Transverse colon (tissue), 4 donors: ENCODE results near the gene MYH9. TPM values are rescaled to one million over a fixed set of nuclear protein-coding genes. Genes with fewer than 3 reads are reported as not detected.

ENCODE experiments used
- DNase-seq: peaks from one replicate; pipeline ENCODE4 v3.0.0-alpha.2; 2019
- H3K27ac ChIP-seq, 4 donors: fragments of 200-600 bp; sonication (generic); 2 replicates each; pipeline ENCODE4 v1.5.1; 2016 to 2018; ENCODE audit warnings: inconsistent platforms in 4 of 4
- H3K27me3 ChIP-seq: fragments of 200-600 bp; sonication (generic); 2 replicates; pipeline ENCODE4 v1.5.1; 2017; ENCODE audit warnings: inconsistent platforms
- H3K36me3 ChIP-seq, 4 donors: fragments of 200-600 bp; sonication (generic); 2 replicates each; pipeline ENCODE4 v1.5.1; 2017 to 2019; ENCODE audit warnings: inconsistent platforms in 4 of 4
- H3K4me1 ChIP-seq, 4 donors: fragments of 200-600 bp; sonication (generic); 2 replicates each; pipeline ENCODE4 v1.5.1; 2017 to 2020; ENCODE audit warnings: inconsistent platforms in 4 of 4
- H3K4me3 ChIP-seq, 4 donors: fragments of 200-600 bp; sonication (generic); 1 replicate in 1 of 4; 2 replicates in 3 of 4; pipeline versions ENCODE4 v1.5.1 to v1.6.1; 2017 to 2019; ENCODE audit warnings: inconsistent platforms in 4 of 4
- H3K9me3 ChIP-seq, 2 donors: fragments of 200-600 bp; sonication (generic); 2 replicates each; pipeline ENCODE4 v1.5.1; 2017 to 2019; ENCODE audit warnings: inconsistent platforms in 2 of 2
- CTCF ChIP-seq, 5 experiments: fragments of 200-600 bp in 3 of 5; fragments of 450-650 bp in 2 of 5; sonication (generic) in 3 of 5; IDR thresholded peaks; 1 replicate in 2 of 5; 2 replicates in 3 of 5; pipeline ENCODE4 v1.5.1; 2016 to 2017; ENCODE audit warnings: antibody characterized with exemption in 5 of 5, inconsistent platforms in 3 of 5, mild to moderate bottlenecking in 2 of 5, moderate library complexity in 1 of 5
- EP300 ChIP-seq: sonication (generic); formaldehyde crosslinking; IDR thresholded peaks from one replicate; pipeline ENCODE4 v1.6.1; 2017; ENCODE audit warnings: antibody characterized with exemption, low read depth
- POLR2A ChIP-seq: fragments of 450-650 bp; IDR thresholded peaks from one replicate; pipeline ENCODE4 v1.6.1; 2016; ENCODE audit warnings: antibody characterized with exemption, mild to moderate bottlenecking, moderate library complexity
- POLR2AphosphoS5 ChIP-seq, 3 donors: sonication (generic); formaldehyde crosslinking; IDR thresholded peaks; one replicate each; pipeline ENCODE4 v1.6.1; 2016; ENCODE audit warnings: antibody characterized with exemption in 3 of 3
- WGBS, 2 donors: methylation state at CpG; one replicate each; pipeline ENCODE4 v1.1.5; 2018; ENCODE audit warnings: low coverage in 1 of 2; 5-methylcytosine and 5-hydroxymethylcytosine counted together
- in situ Hi-C, 4 donors: fragments of 200-750 bp; cut with MboI; loops; one replicate each; pipeline versions ENCODE4 v1.15.0 to v1.15.1; 2017; ENCODE audit warnings: low sequenced_read_pairs in 3 of 4, low pct_ligation_motif_present in 1 of 4, low pct_unique_long_range_greater_than_20kb in 1 of 4
- intact Hi-C: fragments of 100-400 bp; cut with DNase I; formaldehyde crosslinking; loops from one replicate; pipeline ENCODE4 v1.15.1; 2023; ENCODE audit warnings: low total_unique reads
- total RNA-seq, 4 donors: library from RNA; depleted of rRNA; stranded (reverse); fragments of >200 nt; gene quantifications; one replicate each; pipeline ENCODE4 v1.1.0, GENCODE V29; 2016

The MYH9 gene
- total RNA-seq, 4 donors from 2014 or later: 385 to 511 (median 460) TPM

- DNase-seq: peak; percentile 43
- 53% methylated on average over 12 of the region's 12 CpGs; no CpG with 5 or more reads in 1 of the 2 donors for WGBS, 2 donors
- intact Hi-C loops: no loop called here
Measured at GRCh38 chr22:36237462-36238372, 150.1 kb downstream of the MYH9 start.

GRCh38 chr22:36236388-36237319 is 151.1 kb downstream of the MYH9 start:
- Histone ChIP-seq H3K27me3 (no peaks in the 10 kb centered on the region), H3K9me3 (no peaks in the 10 kb centered on the region), H3K36me3 (peaks cover 0 to 9% (median under 1%) of the 10 kb centered on the region in 4 donors), H3K4me3 (peak overlapping the region in 1 of 4 donors; percentile 69), H3K4me1 (peaks cover 14 to 45% (median 32%) of the 10 kb centered on the region in 4 donors), H3K27ac (peak overlapping the region in 3 of 4 donors; percentile 89 to 96 (median 94))
- DNase-seq: no peak
- WGBS, 2 donors: 75 to 79% methylated on average over 1 to 14 of the region's 14 CpGs
- no peak for TF ChIP-seq POLR2AphosphoS5 (IDR thresholded peaks at IDR 0.05)
- no peak for TF ChIP-seq EP300
- TF ChIP-seq CTCF (IDR thresholded peaks at IDR 0.05): no peak
- TF ChIP-seq POLR2A: no peak
- in situ Hi-C loops: no loop called here
- intact Hi-C loops: no loop called here

More at GRCh38 chr22:36237462-36238372, 150.1 kb downstream of the MYH9 start:
- H3K36me3 ChIP-seq: no peaks in the 10 kb centered on the region
- H3K4me1 ChIP-seq: peaks cover 14 to 45% (median 32%) of the 10 kb centered on the region in 4 donors
- H3K27me3 ChIP-seq: no peaks in the 10 kb centered on the region
- peak overlapping the region; percentile 7 to 69 (median 46) for H3K4me3 ChIP-seq
- in situ Hi-C loops: no loop called here
- no peak for TF ChIP-seq POLR2AphosphoS5 (IDR thresholded peaks at IDR 0.05)
- no peak for TF ChIP-seq EP300
- no peak for TF ChIP-seq CTCF (IDR thresholded peaks at IDR 0.05)
- no peak for TF ChIP-seq POLR2A
- H3K9me3 ChIP-seq: no peaks in the 10 kb centered on the region
- H3K27ac ChIP-seq: peak overlapping the region; percentile 89 to 96 (median 92)

- 71 to 83% methylated on average over 2 to 3 of the region's 3 CpGs for WGBS, 2 donors
- H3K4me3 ChIP-seq: no peak overlapping the region
- TF ChIP-seq CTCF (IDR thresholded peaks at IDR 0.05): no peak
- no peak for TF ChIP-seq POLR2AphosphoS5 (IDR thresholded peaks at IDR 0.05)
- TF ChIP-seq POLR2A: no peak
- no peak for TF ChIP-seq EP300
- H3K4me1 ChIP-seq: peaks cover 14 to 45% (median 32%) of the 10 kb centered on the region in 4 donors
- in situ Hi-C loops: no loop called here
- H3K36me3 ChIP-seq: peaks cover 0 to 17% (median 5%) of the 10 kb centered on the region in 4 donors
- no peaks in the 10 kb centered on the region for H3K9me3 ChIP-seq
- no peaks in the 10 kb centered on the region for H3K27me3 ChIP-seq
- intact Hi-C loops: no loop called here
- no peak for DNase-seq
- no peak overlapping the region for H3K27ac ChIP-seq
Measured at GRCh38 chr22:36235585-36235984, 152.2 kb downstream of the MYH9 start.
